ENCODE results near the gene TIMM22.

TIMM22 gene

DNA sequence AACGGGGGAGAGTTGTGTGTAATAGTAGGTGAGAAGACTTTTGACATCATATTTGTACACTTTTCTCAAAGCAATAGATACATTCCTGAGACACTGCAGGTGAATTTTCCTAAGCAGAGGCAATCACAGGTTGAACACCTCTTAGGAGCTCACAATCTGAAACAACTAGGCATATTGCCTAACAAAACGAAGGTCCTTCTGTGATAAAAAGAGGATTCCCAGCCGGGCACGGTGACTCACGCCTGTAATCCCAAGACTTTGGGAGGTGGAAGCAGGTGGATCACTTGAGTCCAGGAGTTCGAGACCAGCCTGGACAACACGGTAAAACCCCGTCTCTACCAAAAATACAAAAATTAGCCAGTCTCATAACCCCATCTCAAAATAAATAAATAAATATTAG lies 34.8 kb upstream of the TIMM22 start:
- H4K20me1 ChIP-seq (ENCODE audit: control insufficient read depth, insufficient read depth, low read depth, low read length) = no peaks in the 10 kb centered on the region
- no peak overlapping the region for H3K4me3 ChIP-seq (ENCODE audit: low read length)
- no peaks in the 10 kb centered on the region for H3K27me3 ChIP-seq (ENCODE audit: control insufficient read depth, low read length)
- no peaks in the 10 kb centered on the region for H3F3A ChIP-seq (ENCODE audit: control insufficient read depth, insufficient read depth)
- H3K9me3 ChIP-seq (ENCODE audit: control insufficient read depth, insufficient read depth, low read length) = no peaks in the 10 kb centered on the region
- no peaks in the 10 kb centered on the region for H3K36me3 ChIP-seq (ENCODE audit: control insufficient read depth, low read length)
- no peaks in the 10 kb centered on the region for H3K79me2 ChIP-seq (ENCODE audit: control insufficient read depth, low read length)
- H3K9me2 ChIP-seq (replicated peaks; ENCODE audit: control insufficient read depth, low read length) = no peaks in the 10 kb centered on the region
- H3K4me2 ChIP-seq (ENCODE audit: low read length) = no peak overlapping the region
- no peaks in the 10 kb centered on the region for H3K4me1 ChIP-seq (ENCODE audit: control insufficient read depth, low read length)
- no peak for TF ChIP-seq EZH2phosphoT487 (IDR thresholded peaks at IDR 0.05; ENCODE audit: borderline replicate concordance, low read length)
- TF ChIP-seq, protein P1, sequence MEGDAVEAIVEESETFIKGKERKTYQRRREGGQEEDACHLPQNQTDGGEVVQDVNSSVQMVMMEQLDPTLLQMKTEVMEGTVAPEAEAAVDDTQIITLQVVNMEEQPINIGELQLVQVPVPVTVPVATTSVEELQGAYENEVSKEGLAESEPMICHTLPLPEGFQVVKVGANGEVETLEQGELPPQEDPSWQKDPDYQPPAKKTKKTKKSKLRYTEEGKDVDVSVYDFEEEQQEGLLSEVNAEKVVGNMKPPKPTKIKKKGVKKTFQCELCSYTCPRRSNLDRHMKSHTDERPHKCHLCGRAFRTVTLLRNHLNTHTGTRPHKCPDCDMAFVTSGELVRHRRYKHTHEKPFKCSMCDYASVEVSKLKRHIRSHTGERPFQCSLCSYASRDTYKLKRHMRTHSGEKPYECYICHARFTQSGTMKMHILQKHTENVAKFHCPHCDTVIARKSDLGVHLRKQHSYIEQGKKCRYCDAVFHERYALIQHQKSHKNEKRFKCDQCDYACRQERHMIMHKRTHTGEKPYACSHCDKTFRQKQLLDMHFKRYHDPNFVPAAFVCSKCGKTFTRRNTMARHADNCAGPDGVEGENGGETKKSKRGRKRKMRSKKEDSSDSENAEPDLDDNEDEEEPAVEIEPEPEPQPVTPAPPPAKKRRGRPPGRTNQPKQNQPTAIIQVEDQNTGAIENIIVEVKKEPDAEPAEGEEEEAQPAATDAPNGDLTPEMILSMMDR (IDR thresholded peaks at IDR 0.05; ENCODE audit: low read depth, low read length, poor library complexity, severe bottlenecking) = no peak
- no peak overlapping the region for H3K27ac ChIP-seq (ENCODE audit: low read depth, low read length)

DNA sequence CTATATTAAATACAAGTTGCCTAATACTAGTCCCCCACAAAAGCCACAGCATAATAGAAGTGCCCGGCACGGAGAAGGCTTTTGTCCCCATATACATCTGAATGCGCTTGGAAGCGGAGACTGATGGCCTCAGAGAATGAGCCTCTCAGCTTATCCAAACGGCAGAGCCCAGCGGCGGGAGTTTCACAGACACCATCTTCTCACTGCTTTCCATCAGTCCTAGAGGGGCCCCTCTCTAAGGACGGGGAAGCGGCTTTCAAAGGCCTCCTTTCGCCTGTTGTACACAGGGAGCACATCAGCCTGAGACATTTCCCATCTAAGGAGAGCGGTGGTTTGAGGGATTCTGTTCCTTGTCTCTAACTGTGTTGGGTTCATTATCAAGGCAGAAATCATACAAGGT lies 34.3 kb upstream of the TIMM22 start:
- H3K9me3 ChIP-seq (ENCODE audit: control insufficient read depth, insufficient read depth, low read length) = no peaks in the 10 kb centered on the region
- H3K4me3 ChIP-seq (ENCODE audit: low read length) = no peak overlapping the region
- H3K4me2 ChIP-seq (ENCODE audit: low read length) = no peak overlapping the region
- H3F3A ChIP-seq (ENCODE audit: control insufficient read depth, insufficient read depth) = no peaks in the 10 kb centered on the region
- no peaks in the 10 kb centered on the region for H3K4me1 ChIP-seq (ENCODE audit: control insufficient read depth, low read length)
- no peaks in the 10 kb centered on the region for H3K9me2 ChIP-seq (replicated peaks; ENCODE audit: control insufficient read depth, low read length)
- no peak overlapping the region for H3K27ac ChIP-seq (ENCODE audit: low read depth, low read length)
- no peaks in the 10 kb centered on the region for H4K20me1 ChIP-seq (ENCODE audit: control insufficient read depth, insufficient read depth, low read depth, low read length)
- no peaks in the 10 kb centered on the region for H3K27me3 ChIP-seq (ENCODE audit: control insufficient read depth, low read length)
- no peaks in the 10 kb centered on the region for H3K36me3 ChIP-seq (ENCODE audit: control insufficient read depth, low read length)
- H3K79me2 ChIP-seq (ENCODE audit: control insufficient read depth, low read length) = no peaks in the 10 kb centered on the region
- TF ChIP-seq, protein P1 (IDR thresholded peaks at IDR 0.05; ENCODE audit: low read depth, low read length, poor library complexity, severe bottlenecking) = no peak
- TF ChIP-seq EZH2phosphoT487 (IDR thresholded peaks at IDR 0.05; ENCODE audit: borderline replicate concordance, low read length) = no peak

DNA sequence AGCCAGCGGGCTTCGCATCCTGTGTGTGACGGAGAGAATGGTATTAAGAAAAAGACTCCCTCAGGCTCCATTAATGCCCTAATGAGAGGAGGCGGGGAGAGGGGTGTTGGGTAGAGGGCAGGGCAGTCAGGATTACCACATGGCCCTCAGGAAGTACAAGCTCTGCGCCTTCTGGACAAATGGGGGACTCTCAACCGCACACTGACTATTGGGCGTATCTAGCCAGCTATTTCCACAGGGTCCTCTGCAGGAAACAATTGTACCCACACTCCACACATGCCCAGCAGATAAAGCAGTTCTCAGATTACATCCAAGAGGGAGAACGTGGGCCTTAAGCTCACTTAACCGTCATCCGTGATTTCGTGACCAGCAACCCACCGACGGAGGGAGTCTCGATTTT lies 32.1 kb upstream of the TIMM22 start:
- no peaks in the 10 kb centered on the region for H3K79me2 ChIP-seq (ENCODE audit: control insufficient read depth, low read length)
- H3K9me3 ChIP-seq (ENCODE audit: control insufficient read depth, insufficient read depth, low read length) = no peaks in the 10 kb centered on the region
- TF ChIP-seq EZH2phosphoT487 (IDR thresholded peaks at IDR 0.05; ENCODE audit: borderline replicate concordance, low read length) = no peak
- TF ChIP-seq, protein P1 (IDR thresholded peaks at IDR 0.05; ENCODE audit: low read depth, low read length, poor library complexity, severe bottlenecking) = no peak
- H3K36me3 ChIP-seq (ENCODE audit: control insufficient read depth, low read length) = no peaks in the 10 kb centered on the region
- no peaks in the 10 kb centered on the region for H4K20me1 ChIP-seq (ENCODE audit: control insufficient read depth, insufficient read depth, low read depth, low read length)
- no peak overlapping the region for H3K27ac ChIP-seq (ENCODE audit: low read depth, low read length)
- no peaks in the 10 kb centered on the region for H3K9me2 ChIP-seq (replicated peaks; ENCODE audit: control insufficient read depth, low read length)
- no peaks in the 10 kb centered on the region for H3F3A ChIP-seq (ENCODE audit: control insufficient read depth, insufficient read depth)
- H3K27me3 ChIP-seq (ENCODE audit: control insufficient read depth, low read length) = no peaks in the 10 kb centered on the region
- H3K4me1 ChIP-seq (ENCODE audit: control insufficient read depth, low read length) = no peaks in the 10 kb centered on the region
- H3K4me3 ChIP-seq (ENCODE audit: low read length) = no peak overlapping the region
- H3K4me2 ChIP-seq (ENCODE audit: low read length) = no peak overlapping the region
